ENCODE data around the gene CFAP99.
"Not testable (repeated sequence)": the region's sequence is repeated elsewhere in the genome, so short reads cannot be mapped to it uniquely, and the experiment has no call there.

Gene CFAP99

DNA sequence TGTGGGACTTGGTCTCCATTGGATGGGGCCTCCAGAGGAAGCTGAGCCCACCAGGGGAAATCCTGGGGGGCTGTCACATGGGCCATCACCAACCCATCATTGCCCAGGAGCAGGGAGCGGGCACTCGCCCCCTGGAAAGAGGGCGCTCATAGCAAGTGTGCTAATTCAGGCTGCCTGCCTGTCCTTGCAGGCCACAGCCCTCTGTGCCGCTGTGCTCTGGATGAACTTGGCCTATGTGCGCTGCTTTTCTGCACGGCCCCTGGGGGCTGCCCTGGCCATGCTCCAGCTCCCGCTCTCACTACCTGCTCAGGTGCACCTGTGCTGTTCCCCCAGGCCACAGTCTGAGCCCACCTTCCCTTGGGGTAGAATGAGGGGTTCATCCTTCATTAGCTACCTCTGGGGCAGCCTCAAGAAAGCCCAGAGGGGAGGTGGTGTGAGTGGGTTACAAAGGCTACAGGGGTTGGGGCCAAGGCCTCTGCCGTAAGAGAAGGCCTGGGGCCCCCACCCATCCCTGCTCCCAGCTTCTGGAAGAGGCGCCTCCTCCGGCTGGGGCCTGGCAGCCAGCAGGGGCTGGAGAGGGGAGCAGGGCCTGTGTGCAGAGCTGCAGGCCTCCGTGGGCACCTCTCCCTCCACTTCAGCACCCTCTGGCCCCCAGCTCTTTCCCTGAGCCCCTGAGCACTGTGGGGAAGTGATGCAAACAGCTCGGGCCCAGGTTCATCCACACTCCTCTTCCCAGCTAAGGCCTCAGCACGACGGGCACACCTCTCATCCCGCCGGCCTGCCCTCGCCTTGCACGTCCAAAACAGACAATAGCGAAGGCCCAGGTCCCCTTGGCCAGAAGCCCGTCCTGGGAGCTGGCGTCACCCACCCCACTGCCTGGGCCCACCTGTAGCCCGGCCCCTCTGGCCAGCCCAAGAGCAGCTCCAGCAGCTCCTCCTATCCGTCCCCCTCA lies 8.9 kb downstream of the CFAP99 start:
- DNase-seq: no peak

DNA sequence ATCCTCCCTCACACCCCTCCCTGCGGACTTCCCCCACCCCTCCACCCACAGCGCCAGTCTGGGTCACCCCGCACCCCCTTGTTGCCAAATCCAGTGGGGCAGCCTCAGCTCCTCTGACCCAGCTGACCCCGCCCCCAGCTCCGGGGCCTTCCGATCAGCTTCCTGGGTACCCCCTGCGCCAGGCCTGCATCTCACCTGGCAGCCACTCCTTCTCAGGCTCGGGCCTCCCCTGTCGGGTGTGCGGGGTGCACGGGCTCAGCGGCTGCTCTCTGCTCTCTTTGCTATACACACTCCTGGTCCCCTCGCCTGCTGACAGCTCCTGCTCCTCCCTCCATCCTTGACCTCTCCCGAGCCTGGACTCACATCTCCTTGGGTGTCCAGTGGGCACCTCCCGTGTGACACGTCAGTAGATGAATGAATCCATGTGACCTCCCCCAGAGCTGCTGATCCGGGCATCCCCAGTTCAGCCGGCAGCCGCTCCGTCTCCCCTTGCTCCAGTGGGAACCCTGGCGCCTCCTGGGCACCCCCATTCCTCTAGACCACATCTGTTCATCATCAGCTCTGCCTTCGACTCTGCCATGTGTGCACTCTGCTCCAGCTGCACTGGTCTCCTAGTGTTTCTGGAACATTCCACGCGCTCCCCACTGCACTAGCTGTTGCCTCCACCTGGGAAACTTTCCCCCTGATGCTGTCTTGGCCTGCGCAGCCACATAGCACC lies 9.9 kb downstream of the CFAP99 start:
- DNase-seq: no peak

DNA sequence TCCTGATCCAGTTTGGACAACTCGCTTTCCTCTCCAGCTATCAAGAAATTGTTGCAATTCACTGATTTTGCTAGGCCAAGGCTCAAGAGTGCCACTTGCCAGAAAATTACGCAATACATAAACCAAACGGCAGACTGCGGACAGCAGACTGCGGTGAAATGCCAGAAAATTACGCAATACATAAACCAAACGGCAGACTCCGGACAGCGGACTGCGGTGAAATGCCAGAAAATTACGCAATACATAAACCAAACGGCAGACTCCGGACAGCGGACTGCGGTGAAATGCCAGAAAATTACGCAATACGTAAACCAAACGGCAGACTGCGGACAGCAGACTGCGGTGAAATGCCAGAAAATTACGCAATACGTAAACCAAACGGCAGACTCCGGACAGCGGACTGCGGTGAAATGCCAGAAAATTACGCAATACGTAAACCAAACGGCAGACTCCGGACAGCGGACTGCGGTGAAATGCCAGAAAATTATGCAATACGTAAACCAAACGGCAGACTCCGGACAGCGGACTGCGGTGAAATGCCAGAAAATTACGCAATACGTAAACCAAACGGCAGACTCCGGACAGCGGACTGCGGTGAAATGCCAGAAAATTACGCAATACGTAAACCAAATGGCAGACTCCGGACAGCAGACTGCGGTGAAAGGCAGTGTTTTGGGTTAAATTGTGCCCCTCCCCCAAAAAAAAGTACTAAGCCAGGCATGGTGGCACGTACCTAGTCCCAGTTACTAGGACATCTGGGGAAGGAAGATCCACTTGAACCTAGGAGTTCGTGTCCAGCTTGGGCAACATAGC lies 11.4 kb downstream of the CFAP99 start:
- not testable (repeated sequence) for DNase-seq

DNA sequence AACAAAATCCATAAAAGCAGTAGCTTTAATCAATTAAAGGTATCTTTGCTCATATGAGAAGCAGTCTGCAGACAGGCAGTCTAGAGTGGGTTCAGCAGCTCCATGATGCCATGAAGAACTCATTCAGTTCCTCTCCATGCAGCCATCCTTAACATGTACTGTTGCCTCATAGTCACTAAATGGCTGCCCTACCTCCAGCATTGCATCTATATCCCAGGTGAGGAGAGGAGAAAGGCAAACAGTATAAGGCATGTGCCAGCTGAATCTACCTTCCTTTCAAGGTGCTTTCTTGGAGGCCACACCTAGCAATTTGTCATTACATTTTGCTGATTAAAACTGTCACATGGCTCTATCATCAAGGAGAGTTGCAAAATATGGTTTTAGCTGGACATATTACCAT lies 13.2 kb downstream of the CFAP99 start:
- DNase-seq: no peak

DNA sequence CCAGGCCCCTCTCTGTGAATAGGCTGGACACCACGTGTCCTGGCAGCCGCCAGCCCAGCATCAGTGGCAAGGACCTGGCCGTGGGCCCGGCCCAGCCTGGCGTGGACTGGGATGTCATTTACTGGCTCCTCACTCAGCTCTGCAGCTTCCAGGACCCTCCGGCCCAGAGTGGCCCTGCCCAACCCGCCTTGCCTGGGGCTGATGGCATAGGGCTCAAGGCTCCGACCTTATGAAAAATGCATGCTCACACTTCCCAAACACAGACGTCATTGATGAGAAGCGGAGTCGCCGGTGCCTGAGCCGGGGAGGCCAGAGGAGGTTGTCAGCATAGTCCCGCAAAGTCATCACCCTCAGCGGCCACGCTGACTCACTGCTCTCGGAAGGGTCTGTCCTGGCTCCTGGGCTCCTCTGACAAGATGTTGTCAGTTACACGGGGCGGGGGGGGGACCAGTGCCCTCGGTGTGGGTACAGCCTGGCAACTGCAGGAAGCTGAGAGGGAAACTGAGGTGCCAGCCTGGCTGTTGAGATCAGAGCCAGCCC lies 14.3 kb downstream of the CFAP99 start:
- DNase-seq: peak in 57 of 58 donors; percentile 20 to 96 (median 81)

DNA sequence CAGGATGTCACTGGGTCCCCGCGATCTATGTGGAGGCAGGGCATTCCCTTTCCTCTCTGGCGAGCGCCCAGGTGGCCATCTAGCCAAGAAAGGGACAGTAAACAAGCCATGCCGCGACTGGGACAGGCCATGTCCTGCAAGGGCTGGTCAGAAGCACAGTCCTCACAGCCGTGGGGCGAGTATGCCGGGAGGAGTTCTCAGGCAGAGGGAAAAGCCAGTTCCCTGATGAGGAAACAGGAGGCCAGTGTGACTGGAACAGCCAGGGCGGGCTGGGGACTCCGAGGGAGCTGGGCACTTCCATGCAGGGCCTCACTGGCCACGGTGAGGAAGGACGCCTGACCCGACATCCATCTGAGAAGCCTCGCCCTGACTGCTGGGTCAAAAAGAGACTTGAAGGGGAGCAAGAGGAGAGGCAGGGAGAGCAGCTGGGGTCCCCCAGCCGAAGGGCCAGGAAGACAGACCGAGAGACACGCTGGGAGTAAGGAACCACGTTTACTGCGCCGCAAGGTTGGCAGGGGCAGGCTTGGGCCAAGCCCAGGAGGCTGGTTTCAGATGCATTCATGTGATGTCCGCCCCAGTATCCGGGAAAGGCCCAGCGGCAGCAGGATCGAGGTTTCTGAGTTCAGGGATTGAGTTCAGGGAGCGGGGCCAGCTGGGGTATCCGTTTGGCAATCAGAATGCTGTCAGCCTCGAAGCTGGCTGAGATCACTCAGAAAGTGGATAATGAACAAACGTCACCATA lies 15.0 kb downstream of the CFAP99 start:
- peak in 26 of 58 donors; percentile 19 to 76 (median 42) for DNase-seq

DNA sequence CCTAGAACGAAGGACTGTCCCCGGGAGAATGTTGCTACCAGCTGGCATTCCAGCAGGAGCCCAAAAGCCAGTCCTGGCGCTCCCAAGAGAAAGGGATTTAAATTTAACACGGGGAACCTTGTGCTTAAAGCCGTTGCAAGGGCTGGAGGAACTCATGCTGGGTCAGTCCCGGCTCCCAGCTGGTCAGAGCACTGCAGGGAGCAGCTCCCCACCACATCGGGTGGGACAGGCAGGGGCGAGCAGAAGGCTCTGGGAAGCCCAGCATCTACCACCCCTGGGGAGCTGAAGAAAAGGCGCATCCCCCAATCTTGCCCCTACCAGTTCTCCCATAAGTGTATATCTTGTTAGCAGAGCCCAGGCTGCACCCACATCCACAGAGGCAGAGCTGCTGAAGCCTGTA lies 15.7 kb downstream of the CFAP99 start:
- no peak for DNase-seq

DNA sequence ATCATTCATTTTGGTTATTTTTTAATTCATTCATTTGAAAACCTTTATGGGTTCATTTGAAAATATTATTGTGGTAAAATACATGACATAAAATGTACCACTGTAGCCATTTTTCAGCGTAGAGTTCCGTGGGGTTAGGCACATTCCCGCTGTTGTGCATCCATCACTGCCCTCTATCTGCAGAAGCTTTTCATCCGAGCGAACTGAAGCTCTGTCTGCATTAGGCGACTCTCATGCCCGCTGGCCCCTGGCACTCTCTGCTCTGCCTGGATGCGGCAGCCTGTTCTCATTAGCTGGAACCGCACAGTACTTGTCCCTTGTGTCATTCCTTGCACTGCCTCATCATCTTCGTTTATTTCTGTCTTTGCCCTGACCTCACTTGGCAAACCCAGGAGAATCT lies 17.5 kb downstream of the CFAP99 start:
- peak in 40 of 58 donors; percentile 7 to 77 (median 50) for DNase-seq

DNA sequence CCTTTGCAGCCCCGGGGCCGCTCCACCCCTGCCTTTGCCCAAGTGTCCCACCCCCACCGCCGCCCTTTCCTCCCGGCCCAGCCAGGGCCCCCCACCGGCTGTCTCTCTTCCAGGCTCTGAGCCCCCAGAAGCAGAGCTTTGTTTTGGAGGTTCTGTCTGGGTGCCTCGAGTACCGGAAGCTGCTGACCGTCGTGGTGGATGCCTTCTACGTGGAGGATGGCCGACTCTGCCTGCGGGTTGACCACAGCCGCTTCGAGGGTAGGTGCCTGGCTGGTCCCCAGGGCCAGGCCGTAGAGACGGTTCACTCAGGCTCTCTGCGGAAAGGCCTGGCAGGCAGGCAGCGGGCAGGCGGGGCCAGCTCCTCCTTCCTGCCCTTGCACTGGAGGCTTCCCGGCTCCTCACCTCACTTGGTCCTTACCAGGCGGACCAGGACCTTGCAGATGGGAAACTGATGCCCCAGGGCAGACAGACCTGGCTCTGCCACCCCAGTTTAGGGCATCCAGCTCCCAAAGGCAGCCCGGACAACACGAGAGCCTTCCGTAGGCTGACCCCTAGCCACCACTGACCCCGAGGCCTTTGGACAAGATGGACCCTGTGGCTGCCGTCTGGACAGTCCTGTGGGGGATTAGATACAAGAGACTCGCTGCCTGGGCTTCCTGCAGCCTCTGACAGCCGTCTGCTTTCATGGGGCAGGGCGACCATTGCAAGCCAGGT lies 18.2 kb downstream of the CFAP99 start:
- DNase-seq: peak in 1 of 58 donors; percentile 54

DNA sequence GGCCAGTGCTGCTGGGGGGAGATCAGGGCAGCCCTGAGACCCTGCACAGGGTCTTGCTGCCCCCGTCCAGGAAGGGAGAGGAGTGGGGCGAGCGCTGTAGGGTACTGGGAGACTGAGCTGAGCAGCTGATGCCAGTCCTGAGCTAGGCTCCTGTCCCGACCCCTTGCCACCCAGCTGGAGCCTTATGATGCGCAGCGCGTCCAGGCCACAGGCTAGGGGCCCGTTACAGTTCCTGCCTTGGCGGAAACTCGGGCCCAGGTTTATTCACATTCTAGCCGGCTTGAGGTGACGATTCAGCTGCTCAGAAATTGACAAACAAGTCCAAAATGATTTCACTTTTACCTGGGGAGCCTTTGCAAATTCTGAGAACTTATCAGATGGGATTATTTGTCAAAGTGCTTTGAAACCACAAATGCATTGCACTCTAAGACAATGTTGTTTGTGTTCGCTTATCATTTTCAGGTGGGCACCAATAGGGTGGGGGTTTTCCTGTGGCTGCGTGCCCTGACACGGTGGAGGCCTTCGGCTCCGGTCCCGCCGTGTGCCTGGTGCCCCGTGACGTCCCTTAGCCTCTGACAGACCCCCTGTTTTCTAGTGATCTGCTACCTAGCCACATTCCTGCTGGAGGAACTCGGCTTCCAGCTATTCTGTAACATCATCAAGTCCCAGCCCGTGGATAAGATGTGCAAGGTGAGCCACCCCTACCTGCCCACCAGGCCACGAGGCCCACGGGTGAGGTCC lies 18.9 kb downstream of the CFAP99 start:
- DNase-seq: no peak

DNA sequence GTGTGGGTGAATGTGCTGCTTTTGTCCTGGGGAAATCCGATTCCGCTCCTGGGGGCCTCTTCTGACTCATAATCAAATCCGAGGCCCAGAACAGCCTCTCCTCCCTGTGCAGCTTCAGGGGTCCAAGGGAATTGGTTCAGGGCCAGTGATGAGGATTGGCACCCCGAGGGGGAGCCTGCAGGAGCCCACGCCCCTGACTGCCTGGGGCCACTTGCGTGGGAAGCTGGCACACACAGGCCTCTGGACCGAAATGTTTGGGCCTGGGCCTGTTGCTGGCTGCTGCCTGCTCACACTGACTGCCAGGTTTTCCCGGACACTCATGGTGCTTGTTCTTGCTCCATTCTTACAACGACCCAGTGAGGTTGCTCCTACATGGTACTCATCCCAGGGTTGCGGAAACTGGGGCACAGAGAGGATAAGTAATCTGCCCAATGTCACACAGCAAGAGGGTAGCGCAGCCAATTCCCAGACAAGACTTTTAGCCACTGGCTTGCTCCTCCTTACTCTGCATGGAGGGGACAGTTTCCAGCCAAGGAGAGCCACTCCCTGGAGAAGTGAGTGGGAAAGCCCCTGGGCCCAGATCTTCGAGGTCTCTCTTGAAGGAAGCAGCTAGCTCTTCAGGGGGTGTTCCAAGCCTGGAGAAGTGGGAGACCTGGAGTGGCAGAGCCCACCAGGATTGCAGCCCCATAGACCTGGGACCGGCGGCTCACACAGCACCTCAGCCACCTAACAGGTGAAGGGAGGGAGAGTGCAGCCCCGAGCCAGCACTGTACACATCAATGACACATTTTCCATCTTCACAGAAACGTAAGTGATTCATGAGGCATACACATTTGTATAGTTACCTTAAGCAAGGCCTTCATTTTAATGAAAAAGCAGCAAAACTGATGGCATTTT lies 20.3 kb downstream of the CFAP99 start:
- DNase-seq: peak in 19 of 58 donors; percentile 16 to 73 (median 43)

DNA sequence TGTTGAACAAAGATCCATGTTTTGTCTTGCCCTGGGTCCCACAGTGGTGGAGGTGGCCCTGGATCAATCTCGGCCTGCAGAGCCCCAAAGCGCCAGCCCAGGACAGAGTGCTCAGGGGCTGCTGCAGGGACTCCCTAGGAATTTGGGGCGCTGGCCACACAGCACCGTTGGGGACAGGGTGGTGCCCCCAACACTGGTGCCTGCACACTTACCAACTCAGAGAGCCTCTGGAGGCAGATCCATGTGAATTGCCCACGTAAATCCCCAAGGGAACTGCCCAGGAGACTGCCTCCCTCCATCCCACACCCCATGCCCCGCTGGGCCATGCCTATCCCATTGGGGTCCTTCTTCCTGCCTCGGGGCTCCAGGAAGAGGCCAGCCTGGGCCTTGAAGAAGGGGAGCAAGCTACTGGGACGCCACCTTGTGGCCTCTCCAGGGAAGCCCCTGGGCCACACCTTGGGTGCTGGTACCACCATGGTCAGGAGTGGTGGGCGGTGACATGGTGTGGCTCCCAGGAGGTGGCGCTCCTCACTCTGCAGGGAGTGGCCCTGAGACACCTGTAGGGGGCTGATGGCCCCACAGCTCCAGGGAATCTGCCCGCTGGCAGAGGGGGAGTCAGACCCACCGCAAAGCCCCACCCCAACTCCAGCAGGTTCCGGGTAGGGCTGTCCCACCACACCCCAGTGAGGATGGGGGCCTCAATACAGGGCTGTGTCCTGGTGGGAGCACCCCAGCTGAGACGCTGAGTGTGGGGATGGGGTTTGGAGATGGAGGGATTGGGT lies 22.8 kb downstream of the CFAP99 start:
- DNase-seq: peak in 2 of 58 donors; percentile 9 to 28

DNA sequence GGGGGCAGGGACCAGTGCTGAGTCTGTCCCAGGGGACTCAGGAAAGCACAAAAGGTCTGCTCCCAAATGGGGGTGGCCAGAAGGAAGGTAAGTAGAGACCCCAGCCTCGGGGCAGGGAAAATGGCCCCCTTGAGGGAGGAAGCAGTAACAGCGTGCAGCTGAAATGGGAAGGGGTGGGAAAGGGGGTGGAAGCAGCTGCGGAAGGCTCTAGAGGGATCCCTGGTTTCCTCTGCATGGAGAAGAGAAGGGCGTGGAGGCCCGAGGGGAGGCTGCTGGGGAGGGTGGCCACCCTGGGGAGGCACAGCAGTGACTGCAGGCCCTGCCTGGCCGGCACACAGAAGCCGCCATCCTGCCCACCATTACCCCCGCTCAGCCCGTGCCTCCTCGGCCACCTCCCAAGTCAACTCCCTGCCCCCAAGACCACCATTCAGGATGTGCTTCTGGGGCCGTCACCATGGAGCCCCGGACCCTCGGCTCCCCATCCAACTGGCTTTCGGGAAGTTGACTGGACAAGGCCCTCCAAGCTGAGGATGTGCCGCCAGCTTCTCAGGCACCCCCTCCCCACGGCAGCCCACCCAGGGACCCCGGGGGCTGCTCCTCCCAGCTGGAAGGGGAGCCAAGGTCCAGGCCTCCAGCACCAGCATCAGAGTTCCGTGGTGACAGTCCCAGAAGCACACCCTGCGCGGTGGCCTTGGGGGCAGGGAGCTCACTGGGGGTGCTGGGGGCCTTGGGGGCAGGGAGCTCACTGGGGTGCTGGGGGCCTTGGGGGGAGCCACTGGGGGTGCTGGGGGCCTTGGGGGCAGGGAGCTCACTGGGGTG lies 23.6 kb downstream of the CFAP99 start:
- DNase-seq: no peak

DNA sequence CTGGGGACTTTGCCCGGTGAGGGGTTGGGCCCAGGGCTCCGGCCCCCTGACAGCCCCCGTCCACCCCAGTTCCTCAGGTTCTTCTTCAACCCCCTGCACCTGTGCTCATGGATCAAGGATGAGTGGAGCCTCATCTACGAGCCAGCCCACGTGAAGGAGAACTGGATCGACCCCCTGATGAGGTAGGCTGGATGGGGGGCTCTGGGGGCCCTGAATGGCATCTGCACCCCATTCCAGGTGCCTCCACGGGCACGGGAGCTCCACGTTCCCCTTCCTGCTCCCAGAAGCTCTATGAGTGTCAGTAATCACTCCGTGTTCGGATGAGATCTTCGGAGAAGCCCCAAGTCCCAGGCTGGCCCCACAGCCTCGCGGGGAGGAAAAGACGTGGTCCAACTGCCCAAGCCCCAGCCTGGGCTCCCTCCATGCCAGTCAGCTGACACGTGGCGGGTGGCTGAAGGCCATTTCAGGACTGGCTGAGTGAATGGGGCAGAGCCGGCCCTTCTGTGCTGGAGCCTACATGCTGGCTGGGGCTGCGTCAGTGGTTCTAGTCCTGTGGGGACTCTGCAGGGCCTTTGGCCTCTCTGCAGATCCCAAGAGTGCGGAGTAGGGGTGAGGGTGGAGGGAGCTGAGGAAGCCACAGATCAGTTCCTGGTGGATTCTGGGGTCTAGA lies 24.4 kb downstream of the CFAP99 start:
- DNase-seq: no peak

DNA sequence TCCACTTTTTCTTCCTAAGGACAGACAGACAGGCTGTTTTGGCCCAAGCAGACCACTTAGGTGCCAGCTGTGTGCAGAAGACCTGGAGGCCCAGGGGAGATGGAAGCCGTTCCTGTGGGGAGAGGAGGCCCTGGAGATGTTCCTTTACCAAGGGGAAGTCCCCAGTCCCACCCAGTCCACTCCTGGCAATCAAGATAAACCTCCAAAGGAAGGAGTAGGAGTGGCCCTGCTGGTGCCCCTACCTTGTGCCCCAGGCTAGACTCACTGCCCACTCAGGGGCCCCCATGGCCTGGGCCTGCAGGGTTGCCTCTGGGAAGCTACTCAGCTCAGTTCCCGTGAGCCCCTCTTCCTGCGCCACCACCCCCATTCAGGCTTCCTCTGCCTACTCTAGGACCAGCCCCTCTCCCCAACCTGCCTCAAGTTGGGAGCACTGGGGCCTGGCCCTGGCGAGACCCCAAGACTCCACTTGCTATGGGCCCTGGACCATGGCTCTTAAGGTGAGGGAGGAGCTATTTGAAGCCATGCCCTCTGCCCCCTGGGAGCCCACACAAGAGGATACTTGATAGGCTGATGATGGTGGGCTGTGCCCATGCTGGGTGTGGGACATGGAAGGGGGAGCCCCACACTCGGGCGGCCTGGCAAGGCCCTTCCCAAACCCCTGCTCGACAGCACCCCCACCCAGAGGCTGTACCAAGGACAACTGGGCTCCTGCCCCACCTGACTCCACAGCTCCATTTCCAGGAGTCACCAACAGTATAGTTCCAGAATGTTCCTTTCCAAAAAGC lies 25.4 kb downstream of the CFAP99 start:
- no peak for DNase-seq

Measured in anterior cingulate cortex (tissue), 58 donors.